Skin epidermis (tissue), 12 donors: ENCODE data around the gene NMRAL1.
A peak's percentile ranks its signal among the peaks of the same experiment; 100 is the strongest.

Source experiments
- H3K27ac ChIP-seq, 21 experiments: fragments of 200-600 bp; sonication (generic) in 11 of 21; one replicate each; pipeline ENCODE4 v1.5.0; 2020; ENCODE audit warnings: mild to moderate bottlenecking in 3 of 21, inconsistent platforms in 2 of 21, moderate library complexity in 2 of 21
- H3K4me3 ChIP-seq, 7 experiments: fragments of 200-600 bp; sonication (generic) in 2 of 7; one replicate each; pipeline ENCODE4 v1.5.0; 2020; ENCODE audit warnings: inconsistent platforms in 2 of 7, mild to moderate bottlenecking in 2 of 7, moderate library complexity in 1 of 7

NMRAL1 gene

GRCh38 chr16:4472880-4473279, 1.5 kb downstream of the NMRAL1 start:
- Histone ChIP-seq H3K4me3 (no peak overlapping the region), H3K27ac (no peak overlapping the region)

- Histone ChIP-seq H3K27ac (no peak overlapping the region), H3K4me3 (no peak overlapping the region)
These were observed 2.6 kb downstream of the NMRAL1 start for GRCh38 chr16:4471869-4472268.

DNA sequence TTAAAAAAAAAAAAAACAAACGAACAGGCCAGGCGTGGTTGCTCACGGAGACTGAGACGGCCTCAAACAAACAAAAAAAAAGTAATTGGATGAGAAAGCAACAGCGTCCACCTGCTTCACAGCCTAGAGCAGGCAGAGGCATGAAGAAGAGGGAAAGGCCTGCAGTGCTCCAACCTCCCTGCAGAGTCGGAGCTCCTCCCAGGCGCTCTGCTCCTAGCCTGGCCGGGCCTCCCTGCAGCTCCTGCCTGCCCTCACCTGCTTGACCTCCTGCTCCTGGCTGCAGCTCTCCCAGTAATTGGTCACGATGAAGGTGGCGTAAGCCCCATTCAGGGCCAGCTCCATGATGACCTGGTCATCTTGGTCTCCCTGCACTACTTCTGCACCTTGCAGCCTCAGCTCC, 5.5 kb downstream of the NMRAL1 start:
- Histone ChIP-seq H3K27ac (no peak overlapping the region), H3K4me3 (no peak overlapping the region)

- Histone ChIP-seq H3K4me3 (no peak overlapping the region), H3K27ac (no peak overlapping the region)
These were observed 6.5 kb downstream of the NMRAL1 start for GRCh38 chr16:4467916-4468315.

DNA sequence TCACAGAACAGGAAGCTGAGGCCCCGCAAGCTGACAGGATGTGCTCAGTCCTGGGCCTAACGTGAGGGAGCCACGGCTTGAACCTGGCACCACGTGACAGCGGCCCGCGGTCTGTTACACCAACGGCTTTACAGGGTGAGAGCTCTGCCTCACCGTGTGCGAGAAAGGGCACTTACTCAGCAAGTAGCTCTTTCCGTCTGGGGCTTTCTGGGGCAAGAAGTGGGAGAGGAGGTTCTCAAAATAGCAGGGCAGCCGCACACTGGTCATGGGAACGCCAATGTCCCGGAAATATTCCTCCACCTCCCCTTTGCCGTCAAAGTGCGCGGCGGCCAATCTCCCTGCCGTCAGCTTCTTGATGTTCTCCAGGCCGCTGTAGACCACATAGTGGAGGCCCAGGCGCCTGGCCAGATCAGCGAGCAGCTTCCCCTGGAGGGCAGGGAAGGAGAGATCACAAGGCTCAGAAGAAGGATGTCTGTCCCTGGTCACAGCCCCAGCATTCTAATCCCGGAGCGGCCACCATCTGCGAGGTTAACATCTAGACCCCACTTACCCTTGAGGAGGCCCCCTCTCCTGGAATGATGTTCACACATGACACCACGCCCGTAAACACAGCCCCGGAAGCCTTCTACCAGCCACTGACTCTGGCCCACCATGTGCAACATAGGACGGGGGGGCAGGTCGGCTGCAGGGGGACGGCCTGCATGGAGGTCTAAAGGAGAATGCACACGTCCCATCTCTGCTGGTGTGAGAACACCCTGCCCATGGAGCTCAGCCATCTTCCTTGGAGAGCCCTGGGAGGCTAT, 8.2 kb downstream of the NMRAL1 start:
- Histone ChIP-seq H3K4me3 (no peak overlapping the region), H3K27ac (peak overlapping the region in 11 of 21 experiments; percentile 17 to 77 (median 38))

GRCh38 chr16:4463522-4464163, 10.8 kb downstream of the NMRAL1 start:
- Histone ChIP-seq H3K27ac (peak overlapping the region in 1 of 21 experiments; percentile 3), H3K4me3 (no peak overlapping the region)

GRCh38 chr16:4461250-4462085, 13.0 kb downstream of the NMRAL1 start:
- H3K27ac ChIP-seq, result no peak overlapping the region
- H3K4me3 ChIP-seq, result no peak overlapping the region

GRCh38 chr16:4460936-4461249, 13.5 kb downstream of the NMRAL1 start:
- no peak overlapping the region for H3K4me3 ChIP-seq
- no peak overlapping the region for H3K27ac ChIP-seq

DNA sequence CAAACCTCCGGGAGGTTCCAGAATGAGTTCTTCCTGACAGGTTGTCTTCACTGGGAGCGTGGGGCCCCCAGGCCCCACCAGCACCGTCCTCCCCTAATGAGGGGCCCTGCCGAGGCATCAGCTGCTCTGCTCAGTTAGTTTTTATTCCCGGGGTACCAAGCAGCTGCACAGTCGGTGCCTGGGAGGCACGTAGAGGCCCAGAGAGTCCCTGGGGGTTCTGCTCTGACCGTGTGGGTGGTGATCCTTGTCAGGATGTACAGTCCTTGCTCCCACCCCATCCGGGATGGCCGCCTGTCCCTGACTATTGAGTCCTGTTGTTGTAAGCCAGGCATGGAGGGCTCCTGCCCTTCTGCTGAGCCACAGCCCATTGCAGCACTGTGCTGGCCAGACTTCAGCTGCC, 18.5 kb downstream of the NMRAL1 start:
- Histone ChIP-seq H3K4me3 (no peak overlapping the region), H3K27ac (no peak overlapping the region)

DNA sequence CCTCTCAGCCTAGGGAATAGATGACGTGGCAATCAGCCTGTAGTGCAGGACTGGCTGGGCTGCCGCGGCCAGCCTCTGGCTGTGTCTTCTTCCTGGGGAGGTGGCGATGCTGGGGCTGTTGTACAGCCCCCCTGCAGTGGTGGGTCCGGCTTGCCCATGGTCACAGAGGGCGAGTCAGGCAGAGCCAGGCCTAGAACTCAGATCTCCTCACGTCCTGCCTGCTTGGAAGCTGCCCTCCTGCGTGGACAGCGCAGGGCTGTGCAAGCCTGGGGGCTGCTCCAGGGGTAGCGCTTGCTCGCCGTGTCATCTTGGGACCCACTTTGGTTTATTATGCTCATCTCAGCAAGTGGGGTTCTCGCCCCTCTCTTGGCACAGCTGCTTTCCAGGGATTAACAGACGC, 19.3 kb downstream of the NMRAL1 start:
- H3K27ac ChIP-seq, result no peak overlapping the region

GRCh38 chr16:4454623-4455022, 19.8 kb downstream of the NMRAL1 start:
- H3K4me3 ChIP-seq, result no peak overlapping the region
- H3K27ac ChIP-seq, result no peak overlapping the region

More for the DNA sequence above, 19.3 kb downstream of the NMRAL1 start:
- H3K4me3 ChIP-seq, result no peak overlapping the region

DNA sequence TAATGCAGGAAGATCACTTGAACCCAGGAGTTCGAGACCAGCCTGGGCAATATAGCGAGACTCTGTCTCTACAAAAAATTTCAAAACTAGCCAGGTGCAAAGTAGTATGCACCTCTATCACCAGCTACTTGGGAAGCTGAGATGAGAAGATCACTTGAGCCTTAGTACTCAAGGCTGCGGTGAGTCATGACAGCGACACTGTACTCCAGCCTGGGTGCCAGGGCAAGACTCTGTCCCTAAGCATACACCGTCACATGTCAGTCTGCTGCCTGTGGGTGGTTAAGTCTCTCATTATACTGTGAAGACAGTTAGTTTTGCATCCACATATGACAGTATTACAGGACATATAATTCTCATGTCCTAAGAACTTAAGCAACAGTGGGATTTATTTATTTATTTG, 21.8 kb downstream of the NMRAL1 start:
- Histone ChIP-seq H3K27ac (no peak overlapping the region), H3K4me3 (no peak overlapping the region)

DNA sequence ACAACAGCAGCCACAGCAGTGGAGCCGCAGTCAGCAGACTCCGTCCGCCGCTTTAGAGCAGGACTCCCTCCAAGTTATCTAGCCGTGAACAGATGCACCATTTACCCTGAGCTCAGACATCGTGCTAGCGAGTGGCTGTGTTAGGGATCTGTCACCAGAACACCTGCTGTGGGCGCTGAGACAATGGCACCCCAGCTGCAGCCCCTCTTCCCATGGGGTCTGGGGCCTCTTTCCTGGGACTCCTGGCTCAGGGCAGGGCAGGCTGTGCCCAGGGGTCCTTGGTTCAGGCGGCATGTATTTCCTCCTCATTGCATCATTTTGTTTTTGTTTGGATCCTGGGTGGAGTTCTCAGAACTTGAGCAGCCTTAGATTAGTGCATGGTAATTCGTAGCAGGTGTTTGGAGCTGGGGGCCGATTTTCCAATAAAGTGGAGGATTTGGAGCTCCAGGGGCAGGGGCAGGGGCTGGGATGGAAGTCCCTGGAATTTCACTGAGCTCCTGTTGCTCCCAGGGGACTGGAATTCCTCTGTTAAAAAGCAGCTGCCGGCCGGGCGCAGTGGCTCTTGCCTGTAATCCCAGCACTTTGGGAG, 23.4 kb downstream of the NMRAL1 start:
- H3K4me3 ChIP-seq, result no peak overlapping the region
- H3K27ac ChIP-seq, result no peak overlapping the region

DNA sequence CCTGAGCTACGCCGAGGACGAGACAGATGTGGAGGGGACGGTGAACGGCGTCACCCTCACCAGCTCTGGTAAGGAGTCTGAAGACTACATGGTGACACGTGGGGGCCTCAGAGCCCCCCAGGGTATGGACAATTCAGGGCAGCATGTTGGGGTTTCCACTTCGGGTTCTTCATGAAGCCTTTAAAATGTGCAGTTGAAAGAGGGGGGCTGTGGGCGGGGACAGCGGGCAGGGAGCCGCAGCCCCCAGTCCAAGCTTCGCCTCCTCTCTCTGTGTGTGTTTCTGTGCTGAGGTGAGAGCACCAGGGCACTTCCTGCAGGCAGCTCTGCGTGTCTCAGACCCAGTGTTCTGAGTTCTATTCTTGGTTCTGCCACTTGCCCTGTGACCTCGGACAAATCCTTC, 24.0 kb downstream of the NMRAL1 start:
- H3K27ac ChIP-seq, result no peak overlapping the region
- H3K4me3 ChIP-seq, result no peak overlapping the region

DNA sequence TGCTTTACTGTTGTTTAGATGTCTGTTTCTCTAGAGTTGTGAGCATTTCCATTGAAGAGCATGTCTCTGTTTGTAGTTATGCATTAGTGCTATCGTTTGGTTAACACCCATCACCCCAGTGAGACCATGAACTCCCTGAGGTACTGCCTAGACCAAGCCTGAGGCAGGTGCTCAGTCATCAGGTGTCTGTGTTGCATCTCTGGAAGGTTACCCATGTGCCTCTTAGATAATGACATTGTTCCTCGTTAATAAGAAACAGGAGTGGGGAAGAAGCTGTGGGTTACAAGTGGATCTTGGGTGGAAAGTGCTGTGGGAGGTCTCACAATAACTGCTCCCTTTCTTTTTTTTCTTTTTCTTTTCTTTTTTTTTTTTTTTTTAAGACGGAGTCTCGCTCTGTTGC, 30.4 kb downstream of the NMRAL1 start:
- H3K4me3 ChIP-seq, result no peak overlapping the region
- no peak overlapping the region for H3K27ac ChIP-seq

GRCh38 chr16:4443271-4443670, 31.2 kb downstream of the NMRAL1 start:
- Histone ChIP-seq H3K4me3 (no peak overlapping the region), H3K27ac (no peak overlapping the region)

DNA sequence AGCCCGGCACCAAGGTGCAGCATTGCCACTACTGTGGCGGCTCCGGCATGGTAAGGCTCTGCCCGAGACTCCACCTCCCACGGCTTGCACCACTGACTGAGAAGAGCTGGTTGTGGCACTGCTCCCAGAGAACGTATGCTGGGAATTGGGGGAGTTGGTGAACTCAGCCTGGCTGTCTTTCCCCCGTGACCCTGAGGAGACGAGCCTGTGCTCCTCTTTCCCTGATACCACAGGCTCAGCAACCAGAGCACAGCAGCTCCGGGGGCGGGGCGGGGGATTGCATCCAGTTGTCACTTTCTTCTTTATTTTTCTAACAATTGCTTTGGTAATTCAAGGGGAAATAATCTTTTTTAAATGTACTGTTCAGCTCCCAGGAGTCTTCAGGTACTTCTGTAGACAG, 32.1 kb downstream of the NMRAL1 start:
- no peak overlapping the region for H3K4me3 ChIP-seq
- H3K27ac ChIP-seq, result no peak overlapping the region

DNA sequence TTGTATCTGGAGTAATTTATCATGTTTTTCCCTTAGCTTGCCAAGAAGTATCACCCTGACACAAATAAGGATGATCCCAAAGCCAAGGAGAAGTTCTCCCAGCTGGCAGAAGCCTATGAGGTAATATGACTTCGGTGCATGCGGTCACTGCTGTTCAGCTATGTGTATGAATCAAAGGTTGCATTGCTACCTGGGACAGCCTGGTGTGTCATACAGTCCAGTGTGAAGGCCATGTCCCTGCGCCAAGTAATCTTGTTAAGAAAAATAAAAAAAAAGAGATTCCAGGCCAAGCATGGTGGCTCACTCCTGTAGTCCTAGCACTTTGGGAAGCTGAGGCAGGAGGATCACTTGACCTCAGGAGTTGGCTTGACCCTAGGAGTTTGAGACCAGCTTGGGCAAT, 37.1 kb downstream of the NMRAL1 start:
- Histone ChIP-seq H3K27ac (no peak overlapping the region), H3K4me3 (no peak overlapping the region)

- no peak overlapping the region for H3K4me3 ChIP-seq
- H3K27ac ChIP-seq, result no peak overlapping the region
These were observed 38.9 kb downstream of the NMRAL1 start for GRCh38 chr16:4435337-4436067.
